PC-3 (cell line): ENCODE data around the gene PAOX. TPM values are rescaled to one million over a fixed set of nuclear protein-coding genes. Genes with fewer than 3 reads are reported as not detected.

ENCODE experiments used
- ATAC-seq: fragments of 200-7000 bp; cut with Tn5 transposase; 2 replicates; pipeline ENCODE4 v1.9.1; 2020; ENCODE audit warnings: mild to moderate bottlenecking, moderate library complexity
- BruUV-seq: library from RNA; stranded (reverse); fragments of 400-500 nt; replicated peaks from 2 replicates; lab custom pipeline; 2021; lab: Mats Ljungman, UMichigan
- CTCF ChIA-PET: fragments of 300-600 bp; sonication (Branson Sonifier 250); formaldehyde crosslinking; loops from one replicate; lab custom pipeline; 2022; ENCODE audit warnings: antibody characterized with exemption; lab: Charles Lee
- POLR2A ChIA-PET: fragments of 300-600 bp; sonication (Branson Sonifier 250); formaldehyde crosslinking; loops from one replicate; lab custom pipeline; 2022; ENCODE audit warnings: antibody characterized with exemption; ENCODE audit not compliant: unreplicated experiment; lab: Charles Lee
- DNase-seq: peaks from one replicate; pipeline ENCODE4 v3.0.0-alpha.2; 2015
- H2AFZ ChIP-seq: fragments of 300-600 bp; sonication (generic); 2 replicates; pipeline ENCODE4 v1.6.0; 2016; ENCODE audit warnings: antibody characterized with exemption, low read length
- H3F3A ChIP-seq: fragments of 300-600 bp; sonication (generic); one replicate; pipeline ENCODE4 v1.6.0; 2017; ENCODE audit warnings: antibody characterized with exemption, low read length, control low read depth, mild to moderate bottlenecking; ENCODE audit not compliant: unreplicated experiment
- H3K27ac ChIP-seq: fragments of 300-600 bp; sonication (generic); 2 replicates; pipeline ENCODE4 v1.5.1; 2016; ENCODE audit warnings: mild to moderate bottlenecking, low read length
- H3K27me3 ChIP-seq: fragments of 300-600 bp; sonication (generic); 2 replicates; pipeline ENCODE4 v1.6.1; 2016; ENCODE audit warnings: low read length, mixed read lengths
- H3K36me3 ChIP-seq: fragments of 300-600 bp; sonication (generic); 2 replicates; pipeline ENCODE4 v1.6.1; 2016; ENCODE audit warnings: low read depth, mixed run types, low read length, mixed read lengths
- H3K4me1 ChIP-seq: fragments of 300-600 bp; sonication (generic); 2 replicates; pipeline ENCODE4 v1.5.1; 2016; ENCODE audit warnings: low read length; ENCODE audit not compliant: insufficient read depth
- H3K4me2 ChIP-seq: fragments of 300-600 bp; sonication (generic); 2 replicates; pipeline ENCODE4 v1.6.0; 2016; ENCODE audit warnings: low read length
- H3K4me3 ChIP-seq: fragments of 300-600 bp; sonication (generic); 2 replicates; pipeline ENCODE4 v1.5.1; 2016; ENCODE audit warnings: mild to moderate bottlenecking, low read length, mixed read lengths
- H3K79me2 ChIP-seq: fragments of 300-600 bp; sonication (generic); 2 replicates; pipeline ENCODE4 v1.6.1; 2017; ENCODE audit warnings: low read length, mixed read lengths
- H3K9ac ChIP-seq: fragments of 300-600 bp; sonication (generic); 2 replicates; pipeline ENCODE4 v1.6.0; 2016; ENCODE audit warnings: mild to moderate bottlenecking, low read length
- H3K9me2 ChIP-seq: fragments of 300-600 bp; sonication (generic); replicated peaks from 2 replicates; pipeline ENCODE4 v1.6.1; 2016; ENCODE audit warnings: mixed run types, low read length, mixed read lengths
- H3K9me3 ChIP-seq: fragments of 300-600 bp; sonication (generic); 2 replicates; pipeline ENCODE4 v1.6.1; 2016; ENCODE audit warnings: low read length, mixed read lengths
- H4K20me1 ChIP-seq: fragments of 300-600 bp; sonication (generic); 2 replicates; pipeline ENCODE4 v1.6.1; 2016; ENCODE audit warnings: low read length, mixed read lengths
- EZH2 ChIP-seq: fragments of 300-600 bp; sonication (generic); IDR thresholded peaks from one replicate; pipeline ENCODE4 v1.6.1; 2017; ENCODE audit warnings: antibody characterized with exemption, mild to moderate bottlenecking, low read length; ENCODE audit not compliant: unreplicated experiment
- EZH2phosphoT487 ChIP-seq: fragments of 300-600 bp; sonication (generic); IDR thresholded peaks from 2 replicates; pipeline ENCODE4 v1.6.1; 2018; ENCODE audit warnings: mild to moderate bottlenecking, antibody characterized with exemption, low read length, borderline replicate concordance
- intact Hi-C: fragments of 100-400 bp; cut with micrococcal nuclease; formaldehyde crosslinking; loops from 2 replicates; pipeline ENCODE4 v1.9.0; 2023
- total RNA-seq: library from RNA; depleted of rRNA; stranded (reverse); fragments of >200 nt; gene quantifications from 2 replicates; pipeline ENCODE4 v1.2.3, GENCODE V29; 2014
- TF ChIP-seq, protein P1 (sequence below): fragments of 300-600 bp; sonication (generic); conservative IDR thresholded peaks from 2 replicates; pipeline ENCODE4 v1.5.1; 2017; ENCODE audit warnings: antibody characterized with exemption, low read depth, mild to moderate bottlenecking, low read length

Gene PAOX
- total RNA-seq, 1 experiment from 2014 or later = 4.1 TPM

DNA sequence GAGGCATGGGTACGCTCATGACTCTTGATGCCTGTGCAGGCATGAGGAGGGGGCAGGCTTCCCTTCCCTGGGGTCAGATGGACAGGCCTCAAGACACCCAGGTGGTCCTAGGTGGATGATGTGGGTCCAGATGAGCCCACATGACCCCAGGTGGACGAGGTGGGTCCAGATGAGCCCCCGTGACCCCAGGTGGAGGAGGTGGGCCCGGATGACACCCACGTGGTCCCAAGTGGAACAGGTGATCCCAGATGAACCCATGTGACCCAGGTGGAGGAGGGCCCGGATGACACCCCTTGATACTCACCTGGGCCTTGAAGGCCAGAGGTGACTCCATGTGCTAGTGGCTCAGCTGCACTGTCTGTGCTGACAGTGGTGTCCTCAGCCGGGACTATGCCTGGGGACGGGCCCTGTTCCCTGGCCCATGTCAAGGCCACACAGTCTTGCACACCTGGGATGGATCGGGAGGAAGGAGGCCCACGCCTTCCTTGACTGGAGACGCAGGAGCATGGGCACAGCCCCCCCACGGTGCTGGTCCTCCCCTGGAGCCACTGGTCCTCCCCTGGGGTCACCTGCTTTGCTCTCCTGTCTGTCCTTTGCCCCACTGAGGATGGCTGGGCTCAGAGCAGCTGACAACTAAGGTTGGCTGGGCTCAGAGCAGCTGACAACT, 28.6 kb upstream of the PAOX start:
- H4K20me1 ChIP-seq = no peaks in the 10 kb centered on the region
- no peaks in the 10 kb centered on the region for H3K9me2 ChIP-seq
- no peaks in the 10 kb centered on the region for H3F3A ChIP-seq
- intact Hi-C loops = no loop called here
- H3K4me3 ChIP-seq = no peak overlapping the region
- ChIA-PET CTCF (no interaction called here), POLR2A (no interaction called here)
- no peaks in the 10 kb centered on the region for H3K9me3 ChIP-seq
- no peak for DNase-seq
- no peaks in the 10 kb centered on the region for H3K27me3 ChIP-seq
- ATAC-seq = no peak; the same call in 1 of the 2 replicates
- H3K36me3 ChIP-seq = no peaks in the 10 kb centered on the region
- no peaks in the 10 kb centered on the region for H3K79me2 ChIP-seq
- no TSS peak for BruUV-seq
- H3K4me2 ChIP-seq = no peak overlapping the region
- H3K9ac ChIP-seq = no peak overlapping the region
- no peak overlapping the region for H3K27ac ChIP-seq
- no peak for TF ChIP-seq EZH2phosphoT487
- TF ChIP-seq EZH2 = no peak
- TF ChIP-seq, protein P1, sequence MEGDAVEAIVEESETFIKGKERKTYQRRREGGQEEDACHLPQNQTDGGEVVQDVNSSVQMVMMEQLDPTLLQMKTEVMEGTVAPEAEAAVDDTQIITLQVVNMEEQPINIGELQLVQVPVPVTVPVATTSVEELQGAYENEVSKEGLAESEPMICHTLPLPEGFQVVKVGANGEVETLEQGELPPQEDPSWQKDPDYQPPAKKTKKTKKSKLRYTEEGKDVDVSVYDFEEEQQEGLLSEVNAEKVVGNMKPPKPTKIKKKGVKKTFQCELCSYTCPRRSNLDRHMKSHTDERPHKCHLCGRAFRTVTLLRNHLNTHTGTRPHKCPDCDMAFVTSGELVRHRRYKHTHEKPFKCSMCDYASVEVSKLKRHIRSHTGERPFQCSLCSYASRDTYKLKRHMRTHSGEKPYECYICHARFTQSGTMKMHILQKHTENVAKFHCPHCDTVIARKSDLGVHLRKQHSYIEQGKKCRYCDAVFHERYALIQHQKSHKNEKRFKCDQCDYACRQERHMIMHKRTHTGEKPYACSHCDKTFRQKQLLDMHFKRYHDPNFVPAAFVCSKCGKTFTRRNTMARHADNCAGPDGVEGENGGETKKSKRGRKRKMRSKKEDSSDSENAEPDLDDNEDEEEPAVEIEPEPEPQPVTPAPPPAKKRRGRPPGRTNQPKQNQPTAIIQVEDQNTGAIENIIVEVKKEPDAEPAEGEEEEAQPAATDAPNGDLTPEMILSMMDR = no peak
- no peaks in the 10 kb centered on the region for H3K4me1 ChIP-seq
- H2AFZ ChIP-seq = no peak overlapping the region

DNA sequence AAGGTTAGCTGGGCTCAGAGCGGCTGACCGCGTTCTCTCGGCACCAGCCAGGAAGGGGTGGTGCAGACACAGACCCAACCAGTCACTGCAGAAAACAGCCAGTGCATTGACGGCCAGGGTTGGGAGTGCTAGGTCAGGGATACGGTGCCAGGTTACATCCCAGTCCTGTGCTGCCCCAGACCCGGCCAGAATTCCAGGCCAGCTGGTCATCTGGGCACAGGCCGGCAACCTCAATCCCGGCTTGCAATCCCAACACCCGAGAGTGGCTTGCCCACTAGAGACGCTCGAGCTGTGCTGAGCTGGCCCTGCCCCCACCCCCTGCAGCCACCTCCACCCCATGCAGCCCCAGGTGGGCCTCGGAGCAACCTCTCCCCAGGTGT, 28.1 kb upstream of the PAOX start:
- H3K9me3 ChIP-seq = no peaks in the 10 kb centered on the region

More for the DNA sequence above, 28.1 kb upstream of the PAOX start:
- H3K4me3 ChIP-seq = no peak overlapping the region
- no peaks in the 10 kb centered on the region for H3F3A ChIP-seq
- no peak overlapping the region for H3K4me2 ChIP-seq
- no peaks in the 10 kb centered on the region for H3K4me1 ChIP-seq
- no peak overlapping the region for H2AFZ ChIP-seq
- no peak; the same call in 1 of the 2 replicates for ATAC-seq
- H3K27ac ChIP-seq = no peak overlapping the region
- no peak overlapping the region for H3K9ac ChIP-seq
- no peaks in the 10 kb centered on the region for H3K36me3 ChIP-seq
- TF ChIP-seq, protein P1 = no peak
- TF ChIP-seq EZH2 = no peak
- TF ChIP-seq EZH2phosphoT487 = no peak
- no peaks in the 10 kb centered on the region for H3K9me2 ChIP-seq
- no peak for DNase-seq
- no TSS peak for BruUV-seq
- CTCF ChIA-PET = no interaction called here
- H4K20me1 ChIP-seq = no peaks in the 10 kb centered on the region
- no peaks in the 10 kb centered on the region for H3K27me3 ChIP-seq
- intact Hi-C loops = no loop called here
- POLR2A ChIA-PET = no interaction called here
- no peaks in the 10 kb centered on the region for H3K79me2 ChIP-seq
